Cardiac muscle cell (in vitro differentiated cells and primary cell): ENCODE results near the gene TXNIP. TPM values are rescaled to one million over a fixed set of nuclear protein-coding genes. Genes with fewer than 3 reads are reported as not detected.

ENCODE experiments used
- DNase-seq, 2 donors: peaks; one replicate each; pipeline versions ENCODE4 v3.0.0 to v3.0.0-alpha.2; 2010 to 2017; ENCODE audit warnings: low read depth in 1 of 2, low spot score in 1 of 2
- H3K27ac ChIP-seq: fragments of 200-600 bp; sonication (generic); 2 replicates; pipeline ENCODE4 v1.5.1; 2016
- H3K27me3 ChIP-seq: fragments of 200-600 bp; sonication (generic); 2 replicates; pipeline ENCODE4 v1.6.0; 2016; ENCODE audit warnings: control low read depth
- H3K36me3 ChIP-seq: fragments of 200-600 bp; sonication (generic); 2 replicates; pipeline ENCODE4 v1.5.1; 2016; ENCODE audit warnings: control low read depth
- H3K4me1 ChIP-seq: fragments of 200-600 bp; sonication (generic); 2 replicates; pipeline ENCODE4 v1.8.1; 2017; ENCODE audit warnings: low read depth, mild to moderate bottlenecking, mixed run types
- H3K4me3 ChIP-seq: fragments of 200-600 bp; sonication (generic); 2 replicates; pipeline ENCODE4 v1.5.1; 2016; ENCODE audit warnings: mild to moderate bottlenecking
- H3K9me3 ChIP-seq: fragments of 200-600 bp; sonication (generic); 2 replicates; pipeline ENCODE4 v1.5.1; 2017; ENCODE audit warnings: low read depth, mild to moderate bottlenecking, control low read depth
- CTCF ChIP-seq: IDR thresholded peaks from 2 replicates; pipeline ENCODE4 v1.5.1; 2012; ENCODE audit warnings: low read depth, mild to moderate bottlenecking, low read length
- polyA plus RNA-seq: library from polyadenylated mRNA; unstranded; fragments of >200 nt; fragmentation: Nextera tagmentation; extraction: Ambion mirVana; gene quantifications from 2 replicates; pipeline ENCODE4 v1.2.1, GENCODE V29; 2016
- total RNA-seq: library from RNA; depleted of rRNA; stranded (reverse); fragments of >200 nt; gene quantifications from 2 replicates; pipeline ENCODE4 v1.2.3, GENCODE V29; 2016

The TXNIP gene
- total and polyA plus RNA-seq, 2 experiments from 2014 or later, result 172 to 260 TPM

- no peak for TF ChIP-seq CTCF
- Histone ChIP-seq H3K9me3 (no peaks in the 10 kb centered on the region), H3K4me3 (peak overlapping the region; percentile 98), H3K4me1 (peaks cover 32% of the 10 kb centered on the region), H3K27me3 (no peaks in the 10 kb centered on the region), H3K27ac (peak overlapping the region; percentile 92), H3K36me3 (peaks cover 30% of the 10 kb centered on the region)
- no peak for DNase-seq
Measured at GRCh38 chr1:145994391-145995120, 1.8 kb downstream of the TXNIP start.

GRCh38 chr1:145993618-145994390 is 2.6 kb downstream of the TXNIP start:
- H3K27me3 ChIP-seq, result no peaks in the 10 kb centered on the region
- no peaks in the 10 kb centered on the region for H3K9me3 ChIP-seq
- no peak for DNase-seq
- H3K27ac ChIP-seq, result peak overlapping the region; percentile 92
- peak overlapping the region; percentile 98 for H3K4me3 ChIP-seq
- H3K4me1 ChIP-seq, result peaks cover 28% of the 10 kb centered on the region
- TF ChIP-seq CTCF, result no peak
- H3K36me3 ChIP-seq, result peaks cover 30% of the 10 kb centered on the region

- no peak for DNase-seq
- peak overlapping the region; percentile 98 for H3K4me3 ChIP-seq
- no peaks in the 10 kb centered on the region for H3K27me3 ChIP-seq
- peaks cover 30% of the 10 kb centered on the region for H3K36me3 ChIP-seq
- H3K4me1 ChIP-seq, result peaks cover 23% of the 10 kb centered on the region
- H3K9me3 ChIP-seq, result no peaks in the 10 kb centered on the region
- peak overlapping the region; percentile 92 for H3K27ac ChIP-seq
- no peak for TF ChIP-seq CTCF
Measured at GRCh38 chr1:145992958-145993617, 3.3 kb downstream of the TXNIP start.

GRCh38 chr1:145992502-145992936 is 3.9 kb downstream of the TXNIP start:
- H3K9me3 ChIP-seq, result no peaks in the 10 kb centered on the region
- peak overlapping the region; percentile 98 for H3K4me3 ChIP-seq
- H3K4me1 ChIP-seq, result peaks cover 19% of the 10 kb centered on the region
- no peaks in the 10 kb centered on the region for H3K27me3 ChIP-seq
- no peak for TF ChIP-seq CTCF
- peaks cover 30% of the 10 kb centered on the region for H3K36me3 ChIP-seq
- no peak for DNase-seq
- H3K27ac ChIP-seq, result peak overlapping the region; percentile 92

GRCh38 chr1:145991735-145992412 is 4.5 kb downstream of the TXNIP start:
- Histone ChIP-seq H3K4me1 (peaks cover 13% of the 10 kb centered on the region), H3K4me3 (peak overlapping the region; percentile 98), H3K9me3 (no peaks in the 10 kb centered on the region), H3K27me3 (no peaks in the 10 kb centered on the region), H3K36me3 (peaks cover 30% of the 10 kb centered on the region), H3K27ac (peak overlapping the region; percentile 92)
- no peak for TF ChIP-seq CTCF
- no peak for DNase-seq
